Neural crest cell (in vitro differentiated cells): ENCODE data around the gene PHACTR1. TPM values are rescaled to one million over a fixed set of nuclear protein-coding genes. Genes with fewer than 3 reads are reported as not detected.

Experiments
- DNase-seq: peaks from one replicate; pipeline ENCODE4 v3.0.0; 2021; ENCODE audit warnings: low read depth, mixed read lengths, low spot score
- H3K27ac Mint-ChIP-seq: one replicate; pipeline ENCODE4 v1.8.0; 2021; ENCODE audit warnings: mild to moderate bottlenecking, mixed read lengths; ENCODE audit not compliant: unreplicated experiment
- H3K27me3 Mint-ChIP-seq: 2 replicates; pipeline ENCODE4 v1.8.0; 2021; ENCODE audit warnings: low read depth, mild to moderate bottlenecking, mixed read lengths
- H3K36me3 Mint-ChIP-seq: 2 replicates; pipeline ENCODE4 v1.8.0; 2021; ENCODE audit warnings: low read depth, mild to moderate bottlenecking, mixed read lengths
- H3K4me1 Mint-ChIP-seq: 2 replicates; pipeline ENCODE4 v1.8.0; 2021; ENCODE audit warnings: mixed read lengths
- H3K4me3 Mint-ChIP-seq: one replicate; pipeline ENCODE4 v1.8.0; 2021; ENCODE audit warnings: mild to moderate bottlenecking, mixed read lengths
- H3K9me3 Mint-ChIP-seq: 2 replicates; pipeline ENCODE4 v1.8.0; 2021; ENCODE audit warnings: mixed read lengths
- CTCF ChIP-seq: fragments of 200-600 bp; sonication (generic); conservative IDR thresholded peaks from 2 replicates; pipeline ENCODE4 v1.5.0; 2021; ENCODE audit warnings: antibody characterized with exemption, mild to moderate bottlenecking
- total RNA-seq: library from RNA; stranded (reverse); gene quantifications from 2 replicates; pipeline ENCODE4 v1.2.1, GENCODE V29; 2021

The PHACTR1 gene
- total RNA-seq, 1 donor from 2014 or later = 10.4 TPM

GRCh38 chr6:12993283-12993898, 276.8 kb downstream of the PHACTR1 start:
- no peak for DNase-seq
- Mint-ChIP-seq H3K36me3 (no peaks in the 10 kb centered on the region), H3K27me3 (no peaks in the 10 kb centered on the region), H3K27ac (no peak overlapping the region), H3K4me1 (no peaks in the 10 kb centered on the region), H3K4me3 (no peak overlapping the region), H3K9me3 (peaks cover 7% of the 10 kb centered on the region)
- no peak for TF ChIP-seq CTCF

- Mint-ChIP-seq H3K27me3 (peaks cover 5% of the 10 kb centered on the region), H3K36me3 (no peaks in the 10 kb centered on the region), H3K4me3 (no peak overlapping the region), H3K27ac (no peak overlapping the region), H3K4me1 (no peaks in the 10 kb centered on the region), H3K9me3 (peaks cover 7% of the 10 kb centered on the region)
- no peak for DNase-seq
- TF ChIP-seq CTCF = no peak
Observed at GRCh38 chr6:12995419-12995818, 278.9 kb downstream of the PHACTR1 start.

GRCh38 chr6:13000537-13000936, 284.0 kb downstream of the PHACTR1 start:
- no peak for DNase-seq
- Mint-ChIP-seq H3K27me3 (peaks cover 7% of the 10 kb centered on the region), H3K27ac (no peak overlapping the region), H3K9me3 (no peaks in the 10 kb centered on the region), H3K36me3 (no peaks in the 10 kb centered on the region), H3K4me3 (no peak overlapping the region), H3K4me1 (no peaks in the 10 kb centered on the region)
- TF ChIP-seq CTCF = no peak

GRCh38 chr6:13001927-13002326, 285.4 kb downstream of the PHACTR1 start:
- H3K9me3 Mint-ChIP-seq = no peaks in the 10 kb centered on the region
- no peaks in the 10 kb centered on the region for H3K36me3 Mint-ChIP-seq
- H3K4me1 Mint-ChIP-seq = no peaks in the 10 kb centered on the region
- no peak for DNase-seq
- H3K27me3 Mint-ChIP-seq = peaks cover 7% of the 10 kb centered on the region
- H3K4me3 Mint-ChIP-seq = no peak overlapping the region
- no peak for TF ChIP-seq CTCF
- H3K27ac Mint-ChIP-seq = no peak overlapping the region

GRCh38 chr6:13004601-13005000, 288.0 kb downstream of the PHACTR1 start:
- Mint-ChIP-seq H3K4me1 (peaks cover 7% of the 10 kb centered on the region), H3K4me3 (no peak overlapping the region), H3K9me3 (no peaks in the 10 kb centered on the region), H3K27ac (no peak overlapping the region), H3K36me3 (no peaks in the 10 kb centered on the region), H3K27me3 (peaks cover 17% of the 10 kb centered on the region)
- DNase-seq = no peak
- TF ChIP-seq CTCF = no peak

- no peak for TF ChIP-seq CTCF
- H3K36me3 Mint-ChIP-seq = no peaks in the 10 kb centered on the region
- H3K27ac Mint-ChIP-seq = no peak overlapping the region
- DNase-seq = no peak
- no peaks in the 10 kb centered on the region for H3K9me3 Mint-ChIP-seq
- peaks cover 12% of the 10 kb centered on the region for H3K4me1 Mint-ChIP-seq
- H3K27me3 Mint-ChIP-seq = peaks cover 22% of the 10 kb centered on the region
- H3K4me3 Mint-ChIP-seq = no peak overlapping the region
Observed at GRCh38 chr6:13005994-13006393, 289.4 kb downstream of the PHACTR1 start.
